GM04503 (cell line): ENCODE measurements around the gene TMEM52.
"Not testable (repeated sequence)": the region's sequence is repeated elsewhere in the genome, so short reads cannot be mapped to it uniquely, and the experiment has no call there.

Source experiments
- DNase-seq: peaks from one replicate; pipeline ENCODE4 v3.0.0-alpha.2; 2012; ENCODE audit warnings: low read depth

The TMEM52 gene

DNA sequence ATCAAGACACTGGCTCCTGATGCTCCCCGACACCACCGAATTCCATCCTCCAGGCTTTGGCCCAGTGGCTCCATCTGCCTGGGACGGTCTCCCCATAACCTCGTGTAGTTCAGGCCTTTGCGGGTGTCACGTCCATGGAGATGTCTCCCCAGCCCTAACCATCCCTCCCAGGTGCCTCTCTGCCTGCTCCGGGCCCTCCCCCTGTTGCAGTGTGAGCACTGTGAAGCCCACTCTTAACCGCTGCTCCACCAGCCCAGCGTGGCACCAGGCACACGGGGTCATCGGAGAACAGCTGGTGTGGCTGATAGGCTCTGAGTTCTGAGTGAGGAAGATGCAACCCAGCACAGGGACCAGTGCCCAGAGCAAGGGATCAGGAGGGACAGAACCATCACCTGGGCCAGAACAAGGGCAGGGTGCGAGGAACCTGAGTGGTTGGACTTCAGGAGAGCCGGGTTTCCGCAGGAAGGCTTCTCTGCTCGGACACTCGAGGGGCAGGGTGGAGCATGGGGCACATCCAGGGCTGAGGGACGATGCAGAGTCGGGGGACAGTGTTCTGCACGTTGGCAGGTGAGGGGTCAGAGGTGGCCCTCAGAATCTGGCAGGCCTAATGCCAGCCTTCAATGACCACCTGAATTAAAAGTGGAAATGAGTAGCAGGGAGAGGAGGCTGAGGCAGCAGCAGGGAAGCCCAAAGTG is 25.6 kb downstream of the TMEM52 start:
- DNase-seq = no peak

DNA sequence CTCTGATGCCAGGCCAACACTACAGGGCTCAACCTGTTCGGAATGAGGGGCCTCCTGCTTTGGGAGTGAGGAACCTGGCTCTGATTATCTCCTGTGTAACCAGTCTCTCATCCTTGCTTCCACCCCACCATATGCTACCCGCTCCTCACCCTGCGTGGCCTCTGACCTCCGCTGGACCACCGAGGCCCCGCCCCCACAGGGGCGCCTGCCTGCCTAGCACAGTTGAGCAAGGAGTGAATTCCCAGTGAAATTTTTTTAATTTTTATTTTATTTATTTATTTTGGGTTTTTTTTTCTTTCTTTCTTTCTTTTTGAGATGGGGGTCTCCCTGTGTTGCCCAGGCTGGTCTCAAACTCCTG is 26.3 kb downstream of the TMEM52 start:
- no peak for DNase-seq

DNA sequence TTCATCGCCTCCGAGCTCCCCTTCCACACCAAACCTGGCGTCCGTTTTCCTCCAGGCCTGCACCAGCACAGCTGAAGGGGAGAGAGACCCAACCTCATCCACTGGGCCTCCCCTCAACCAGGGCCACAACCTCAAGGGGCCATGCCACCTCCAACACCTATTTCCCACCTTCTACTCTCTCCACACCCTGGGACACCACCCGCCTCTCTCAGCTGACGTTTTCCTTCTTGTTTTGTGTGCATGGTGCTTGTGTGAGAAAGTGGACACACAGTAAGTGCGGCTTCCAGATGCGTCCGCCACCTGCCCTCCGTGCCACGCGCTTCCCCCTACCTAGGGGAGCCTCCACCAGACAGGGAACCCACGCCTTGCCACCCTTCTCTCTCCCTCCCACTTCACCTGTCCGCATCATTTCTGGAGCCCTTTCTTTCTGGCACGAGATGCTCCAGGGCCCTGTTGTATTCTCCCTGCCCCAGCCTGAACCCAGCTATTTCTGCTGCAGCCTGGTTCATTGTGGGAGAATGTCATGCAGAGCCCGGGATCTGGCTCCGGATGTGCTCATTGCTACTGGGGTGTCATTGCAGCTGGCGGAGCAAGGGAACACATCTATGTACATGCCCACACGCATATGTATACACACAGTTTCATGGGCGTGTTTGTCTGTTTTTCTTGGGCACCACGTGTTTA is 26.9 kb downstream of the TMEM52 start:
- DNase-seq = no peak

DNA sequence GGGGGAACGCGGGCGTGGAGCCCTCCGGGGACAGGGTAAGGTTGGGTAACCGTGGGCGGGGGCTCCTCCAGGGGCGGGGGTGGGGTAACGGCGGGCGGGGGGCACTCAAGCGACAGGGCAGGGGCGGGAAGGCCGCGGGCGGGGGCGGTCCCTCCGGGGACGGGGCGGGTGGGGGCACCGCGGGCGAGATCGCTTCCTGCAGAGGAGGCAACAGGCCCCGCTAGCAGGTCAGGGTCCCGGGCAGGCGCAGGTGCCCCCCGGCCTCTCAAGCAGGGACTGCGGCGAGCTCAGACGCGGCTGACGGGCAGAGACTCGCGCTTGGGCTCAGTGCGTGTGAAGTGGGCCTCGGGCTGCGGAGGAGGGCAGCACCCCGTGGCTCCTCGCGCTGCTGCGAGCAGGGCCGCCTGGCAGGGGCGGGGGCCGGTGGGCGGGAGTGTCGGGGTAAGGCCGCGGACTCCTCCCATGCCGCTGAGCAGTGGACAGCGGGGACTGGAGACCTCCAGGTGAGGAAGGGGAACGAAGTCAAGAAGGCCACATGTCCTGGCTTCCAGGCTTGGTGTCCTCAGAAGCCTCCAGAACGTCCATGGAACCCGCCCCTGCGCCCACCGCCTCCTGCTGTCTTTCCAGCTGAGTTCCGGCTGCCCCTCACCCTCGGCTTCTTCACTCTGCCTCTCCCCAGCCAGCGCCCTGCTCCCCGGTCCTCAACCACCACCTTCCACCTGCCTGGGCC is 27.6 kb downstream of the TMEM52 start:
- no peak for DNase-seq

DNA sequence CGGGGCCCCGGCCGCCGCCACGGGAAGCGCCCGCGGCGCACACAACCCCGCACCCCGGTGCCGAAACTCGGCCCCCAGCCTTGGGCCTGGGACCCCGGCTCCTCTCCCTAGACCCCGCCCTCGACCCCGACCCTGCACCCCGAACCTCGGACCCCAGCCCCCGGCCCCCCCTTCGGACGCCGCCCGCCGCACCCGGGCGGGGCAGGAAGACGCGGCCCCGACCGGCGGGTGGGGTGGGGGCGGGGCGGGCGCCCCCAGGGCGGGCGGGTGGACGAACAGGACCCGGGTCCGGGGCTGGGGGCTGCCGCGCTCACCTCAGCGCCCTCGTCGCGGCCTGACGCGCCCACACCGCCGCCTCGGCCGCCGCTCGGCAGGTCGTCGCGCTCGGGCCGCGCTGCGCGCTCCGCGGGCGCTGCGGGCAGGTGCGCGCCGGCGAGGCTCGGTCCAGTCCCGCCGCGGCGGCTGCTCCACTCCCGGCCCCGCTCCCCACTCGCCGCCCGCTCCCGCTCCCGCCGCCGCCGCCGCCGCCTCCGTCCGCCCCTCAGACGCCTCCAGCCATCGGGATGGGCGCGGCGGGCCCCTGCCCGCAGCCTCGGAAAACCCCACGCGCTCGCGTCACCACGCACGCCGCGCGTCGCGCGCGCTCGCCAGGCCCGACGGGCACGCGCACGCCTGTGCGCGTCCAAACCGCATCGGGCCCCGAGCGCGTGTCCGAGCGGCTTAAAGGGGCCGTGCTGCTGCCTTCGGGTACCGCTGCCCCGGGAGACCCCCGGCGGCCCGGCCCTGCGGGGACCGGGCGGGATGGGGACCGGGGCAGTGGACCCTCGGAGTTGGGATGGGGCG is 28.4 kb downstream of the TMEM52 start, which contains the start of gene GNB1:
TSS of gene GNB1 (minus strand) at position 582 of the 843 bp plus-strand sequence. CDS start 65,634 bp downstream, outside the sequence.
- DNase-seq = peak; percentile 37

DNA sequence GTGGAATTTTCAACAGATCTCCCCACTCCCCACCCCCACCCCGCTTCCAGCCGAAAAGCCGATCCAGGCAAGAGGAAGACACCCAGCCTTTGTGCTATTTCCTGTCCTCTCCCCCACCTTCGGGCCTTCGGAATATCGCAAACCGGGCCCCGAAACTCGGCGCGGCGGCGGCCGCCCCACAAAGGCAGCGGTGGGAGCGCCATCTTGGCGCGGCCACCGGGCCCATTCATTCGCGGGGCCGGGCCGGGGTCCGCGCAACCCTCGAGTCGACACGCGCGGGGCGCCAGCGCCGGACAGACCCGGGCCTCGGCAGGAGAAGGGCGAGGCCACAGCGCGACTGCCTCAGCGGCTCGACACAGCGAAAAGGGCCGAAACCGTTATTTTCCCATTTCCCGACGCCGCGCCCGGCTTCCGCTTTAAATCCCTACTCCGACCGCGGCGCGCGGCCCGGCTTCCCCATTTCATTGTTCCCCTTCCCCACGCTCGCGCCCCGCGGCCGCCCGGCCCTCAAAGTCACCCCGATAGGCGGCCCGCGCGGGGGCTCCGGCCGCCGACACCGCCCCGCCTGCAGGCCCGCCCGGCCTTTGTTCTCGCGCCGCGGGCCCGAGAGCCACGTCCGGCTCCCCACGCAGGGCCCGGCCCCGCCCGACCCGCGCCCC is 29.1 kb downstream of the TMEM52 start:
- no peak for DNase-seq

DNA sequence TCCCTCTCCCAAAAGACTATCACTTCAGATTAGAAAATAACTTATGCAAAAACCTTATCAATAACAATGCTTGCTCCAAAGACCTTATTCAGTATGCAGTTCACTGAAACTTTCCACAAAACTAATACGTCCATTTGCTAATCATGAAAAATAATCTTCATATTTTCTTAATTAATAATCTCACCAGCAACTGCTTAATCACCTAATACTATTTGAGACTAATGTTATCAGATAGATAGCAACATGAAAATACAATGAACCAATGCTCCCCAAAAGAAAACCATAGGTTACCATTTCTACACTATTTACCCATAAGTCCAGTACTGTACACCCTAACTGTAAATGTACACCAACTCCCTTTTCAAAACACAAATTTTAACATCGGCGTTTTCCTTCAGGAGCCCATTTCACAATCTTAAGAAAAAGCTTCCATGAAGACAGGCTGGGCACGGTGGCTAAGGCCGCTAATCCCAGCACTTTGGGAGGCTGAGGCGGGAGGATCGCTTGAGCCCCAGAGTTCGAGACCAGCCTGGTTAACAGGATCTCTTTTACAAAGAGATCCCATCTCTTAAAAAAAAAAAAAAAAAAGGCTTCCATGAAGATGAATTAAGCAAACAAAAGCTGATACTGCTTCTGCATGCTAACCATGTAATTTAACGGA is 29.9 kb downstream of the TMEM52 start:
- no peak for DNase-seq

DNA sequence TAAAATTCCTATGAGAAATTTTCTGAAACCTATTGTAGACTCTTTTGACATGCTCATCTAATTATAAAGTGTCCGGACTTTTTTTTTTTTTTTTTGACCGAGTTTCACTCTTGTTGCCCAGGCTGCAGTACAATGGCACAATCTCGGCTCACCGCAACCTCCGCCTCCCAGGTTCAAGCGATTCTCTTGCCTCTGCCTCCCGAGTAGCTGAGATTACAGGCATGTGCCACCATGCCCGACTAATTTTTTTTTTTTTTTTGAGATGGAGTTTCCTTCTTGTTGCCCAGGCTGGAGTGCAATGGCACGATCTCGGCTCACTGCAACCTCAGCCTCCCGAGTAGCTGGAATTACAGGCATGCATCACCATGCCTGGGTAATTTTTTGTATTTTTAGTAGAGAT is 35.2 kb downstream of the TMEM52 start:
- DNase-seq = not testable (repeated sequence)

DNA sequence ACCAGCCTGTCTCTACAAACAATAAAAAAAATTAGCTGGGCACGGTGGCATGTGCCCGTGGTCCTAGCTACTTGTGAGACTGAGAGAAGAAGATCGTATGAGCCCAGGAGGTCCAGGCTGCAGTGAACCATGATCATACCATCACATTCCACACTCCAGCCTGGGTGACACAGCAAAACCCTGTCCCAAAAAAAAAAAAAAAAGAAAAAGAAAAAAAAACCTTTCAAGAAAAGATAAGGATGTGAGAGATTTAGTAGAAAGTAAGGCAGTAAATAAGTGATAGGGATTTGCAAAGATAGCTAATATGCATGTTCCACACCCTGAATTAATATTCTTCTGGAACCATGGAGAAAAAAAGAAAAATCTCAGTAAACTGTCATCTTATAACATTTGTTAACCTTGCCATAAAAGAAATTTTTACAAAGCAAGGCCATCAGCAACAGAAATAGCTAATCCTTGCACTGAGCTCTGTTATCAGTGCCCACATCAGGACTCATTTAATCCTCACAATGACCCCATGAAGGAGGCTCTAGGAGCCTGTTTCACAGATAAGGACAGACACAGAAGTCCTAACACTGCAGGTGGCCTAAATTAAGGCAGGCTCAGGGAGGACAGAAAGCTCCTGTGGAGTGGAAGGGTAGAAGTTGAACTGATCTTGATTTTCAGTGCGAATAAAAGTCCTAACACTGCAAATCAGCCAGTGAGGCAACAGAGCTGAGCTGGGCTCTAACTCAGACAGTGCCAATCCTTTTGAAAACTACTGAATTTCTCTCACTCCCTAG is 35.8 kb downstream of the TMEM52 start:
- no peak for DNase-seq

DNA sequence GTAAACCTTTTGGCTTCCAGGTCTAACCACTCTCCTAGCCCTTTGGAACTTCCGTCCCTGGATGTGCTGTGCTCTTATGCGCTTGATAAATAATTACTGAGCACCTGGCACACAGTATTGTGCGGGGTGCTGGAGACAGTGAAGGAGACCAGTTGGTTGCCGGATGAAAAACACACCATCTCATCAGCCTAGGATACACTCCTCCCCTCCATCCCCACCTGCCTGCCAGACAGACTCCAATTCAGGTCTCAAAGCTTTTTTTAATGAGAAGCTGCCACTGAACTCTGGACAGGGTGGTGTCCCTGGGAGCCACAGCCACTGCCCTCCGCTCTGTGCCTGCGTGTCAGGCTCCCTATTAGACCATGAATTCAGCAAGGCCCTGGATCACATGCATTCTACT is 37.4 kb downstream of the TMEM52 start:
- DNase-seq = no peak

DNA sequence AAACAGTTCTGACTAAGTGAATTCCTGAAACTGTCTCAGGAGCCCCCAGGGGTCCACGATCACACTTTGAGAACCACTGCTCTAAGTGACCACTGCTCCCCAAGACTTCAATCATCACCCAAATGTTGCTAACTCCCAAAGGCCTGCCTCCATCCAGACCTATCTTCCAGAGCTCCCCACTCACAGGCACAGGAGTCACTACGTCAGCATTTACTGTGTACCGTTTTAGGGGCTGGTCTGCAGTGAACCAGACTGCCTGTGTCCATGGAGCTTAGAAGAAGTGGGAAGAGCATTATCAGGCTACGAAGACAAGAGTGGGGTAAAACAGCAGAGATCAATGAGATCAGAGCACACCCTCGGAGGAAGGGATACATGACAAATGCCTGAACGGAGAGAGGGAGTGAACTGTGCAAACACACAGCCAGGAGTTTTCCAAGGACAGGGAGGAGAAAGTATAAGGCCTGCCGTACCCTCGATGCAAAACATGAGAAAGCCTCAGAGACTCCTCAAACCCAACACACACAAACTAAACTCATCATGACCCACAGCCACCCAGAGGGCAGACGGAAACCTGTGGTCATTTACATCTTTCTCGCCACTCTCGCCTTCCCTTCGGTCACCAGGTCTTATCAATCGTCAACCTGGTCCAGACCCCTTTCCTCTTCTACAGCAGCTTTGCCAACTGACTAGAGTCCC is 38.3 kb downstream of the TMEM52 start:
- DNase-seq = no peak

DNA sequence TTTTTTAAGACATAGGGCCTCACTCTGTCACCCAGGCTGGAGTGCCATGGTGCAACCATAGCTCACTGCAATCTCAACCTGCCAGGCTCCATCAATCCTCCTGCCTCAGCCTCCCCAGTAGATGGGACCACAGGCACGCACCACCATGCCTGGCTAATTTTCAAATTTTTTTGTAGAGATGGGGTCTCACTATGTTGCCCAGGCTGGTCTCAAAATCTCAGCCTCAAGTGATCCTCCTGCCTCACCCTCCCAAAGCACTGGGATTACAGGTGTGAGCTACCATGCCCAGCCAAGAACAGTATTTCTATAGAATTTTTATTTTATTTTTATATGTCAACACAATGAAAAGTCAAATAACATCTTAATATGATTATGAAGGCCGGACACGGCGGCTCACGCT is 39.1 kb downstream of the TMEM52 start:
- no peak for DNase-seq

DNA sequence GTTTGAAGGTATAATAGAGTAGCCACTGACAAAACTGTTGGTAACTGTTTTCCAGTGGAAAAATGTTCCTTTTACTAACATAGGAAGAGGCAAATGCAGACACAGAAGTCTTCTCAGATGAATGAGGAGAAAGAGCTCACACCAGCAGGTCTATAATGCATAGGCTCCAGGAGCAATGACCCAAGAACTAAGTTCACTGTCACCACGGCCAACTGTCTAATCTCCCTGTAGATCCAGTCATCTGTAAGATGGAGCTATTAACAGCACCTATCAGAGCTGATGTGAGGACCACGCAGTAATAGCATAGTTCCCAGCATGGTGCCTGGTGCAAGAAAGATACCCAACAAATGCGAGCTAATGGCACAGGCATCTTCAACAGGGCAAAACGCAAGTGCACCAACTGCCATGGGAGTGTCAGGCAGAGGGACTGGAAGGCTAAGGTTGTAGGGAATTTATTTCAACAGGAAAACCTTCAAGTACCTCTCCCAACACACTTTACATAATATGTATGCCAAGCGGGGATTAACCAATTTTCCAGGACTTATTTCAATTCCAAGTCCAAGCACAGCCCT is 41.1 kb downstream of the TMEM52 start:
- DNase-seq = no peak

DNA sequence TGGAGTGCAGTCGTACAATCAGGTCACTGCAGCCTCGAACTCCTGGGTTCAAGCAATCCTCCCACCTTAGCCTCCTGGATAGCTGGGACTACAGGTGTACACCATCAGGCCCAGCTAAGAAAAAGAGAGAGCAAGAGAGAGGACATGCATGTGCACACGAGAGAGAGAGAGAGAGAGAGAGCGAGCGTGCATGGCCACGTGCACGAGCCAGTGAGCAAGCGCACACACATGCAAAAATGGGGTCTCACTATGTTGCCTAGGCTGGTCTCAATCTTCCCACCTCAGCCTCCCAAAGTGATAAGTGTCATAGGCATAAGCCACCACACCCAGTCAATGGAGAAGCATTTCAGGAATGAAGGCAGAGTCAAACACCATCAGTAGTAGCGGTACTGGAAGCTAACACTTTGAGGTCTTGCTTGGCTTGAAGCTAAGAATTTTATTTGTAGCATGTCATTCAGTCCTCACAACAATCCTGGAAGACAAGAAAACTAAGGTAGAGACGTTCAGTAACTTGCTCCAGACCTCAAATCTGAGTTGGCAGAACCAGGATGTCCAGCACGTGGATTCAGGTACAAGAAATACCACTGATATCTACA is 42.6 kb downstream of the TMEM52 start:
- DNase-seq = no peak

DNA sequence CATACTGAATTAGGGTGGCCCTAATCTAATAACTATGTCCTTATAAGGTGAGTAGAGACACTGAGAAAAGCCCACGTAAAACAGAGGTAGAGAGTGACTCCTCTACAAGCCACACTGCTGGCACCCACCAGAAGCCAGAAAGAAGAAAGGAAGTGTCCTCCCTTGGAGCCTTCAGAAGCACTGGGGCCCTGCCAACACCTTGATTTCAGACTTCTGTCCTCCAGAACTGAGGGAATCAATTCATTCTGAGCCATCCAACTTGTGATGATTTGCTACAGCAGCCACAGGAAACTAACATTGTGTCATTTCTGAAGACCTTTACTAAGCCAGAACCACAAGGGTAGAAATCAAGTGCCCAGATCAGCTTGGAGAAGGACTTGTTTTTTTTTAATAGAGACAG is 43.1 kb downstream of the TMEM52 start:
- DNase-seq = no peak

DNA sequence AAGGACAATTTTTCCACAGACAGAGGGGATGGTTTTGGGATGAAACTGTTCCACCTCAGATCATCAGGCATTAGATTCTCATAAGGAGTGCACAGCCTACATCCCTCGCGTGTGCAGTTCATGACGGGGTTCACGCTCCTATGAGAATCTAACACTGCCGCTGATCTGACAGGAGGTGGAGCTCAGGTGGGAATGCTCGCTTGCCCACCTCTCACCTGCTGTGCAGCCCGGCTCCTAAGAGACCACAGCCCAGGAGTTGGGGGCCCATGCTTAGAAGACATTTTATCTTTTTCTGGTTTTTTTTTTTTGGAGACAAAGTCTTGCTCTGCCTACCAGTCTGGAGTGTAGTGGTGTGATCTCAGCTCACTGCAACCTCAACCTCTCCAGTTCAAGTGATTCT is 44.2 kb downstream of the TMEM52 start:
- no peak for DNase-seq

DNA sequence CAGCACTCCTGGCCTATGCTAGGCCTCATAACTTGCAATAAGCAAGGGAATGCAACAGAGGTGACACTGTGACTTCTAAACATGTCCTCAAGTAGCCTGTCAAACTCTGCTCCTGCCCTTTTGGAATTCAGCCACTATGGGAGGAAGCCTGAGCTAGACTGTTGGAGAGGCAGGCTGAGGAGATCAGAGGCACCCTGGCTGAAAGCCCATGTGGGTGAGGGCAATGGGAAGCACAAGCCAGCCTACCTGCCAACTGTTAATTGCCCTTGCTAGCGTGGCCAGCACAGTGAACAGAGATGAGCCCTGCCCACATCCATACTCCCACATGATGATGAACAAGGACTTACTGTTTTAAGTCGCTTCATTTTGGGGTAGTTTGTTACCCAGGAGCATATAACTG is 45.9 kb downstream of the TMEM52 start:
- no peak for DNase-seq

DNA sequence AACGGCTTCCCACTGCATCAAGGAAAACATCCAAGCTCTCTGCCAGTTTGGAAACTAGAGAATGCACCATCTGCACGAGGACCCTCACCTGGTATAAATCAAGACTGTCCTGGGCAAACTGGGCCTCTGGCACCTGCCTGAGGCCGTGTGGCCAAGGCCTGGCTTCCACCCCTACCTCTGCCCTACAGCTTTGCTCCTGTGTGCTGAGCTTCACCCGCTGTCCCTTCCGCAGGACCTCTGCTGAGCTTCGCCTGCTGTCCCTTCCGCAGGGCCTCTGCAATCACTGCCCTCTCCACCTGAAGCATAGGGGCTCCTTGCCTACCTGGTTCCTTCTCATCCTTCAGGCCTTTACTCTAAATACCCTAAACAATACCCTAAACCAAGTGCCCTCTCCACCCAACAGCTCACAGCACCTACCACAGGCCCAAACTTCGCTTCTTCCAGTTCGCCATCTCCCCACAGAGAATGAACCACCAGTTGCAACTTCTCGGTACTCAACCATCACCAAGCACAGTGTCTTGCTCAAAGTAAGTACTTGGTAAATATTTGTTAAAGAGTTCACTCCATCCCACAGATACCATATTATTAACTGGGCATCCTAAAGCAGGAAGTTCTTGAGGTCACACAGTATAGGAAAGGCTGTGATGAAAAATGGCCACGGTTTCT is 46.6 kb downstream of the TMEM52 start:
- DNase-seq = no peak
